ENCODE measurements around the gene RSL24D1. TPM values are rescaled to one million over a fixed set of nuclear protein-coding genes. Genes with fewer than 3 reads are reported as not detected.
"Not testable (repeated sequence)": the region's sequence is repeated elsewhere in the genome, so short reads cannot be mapped to it uniquely, and the experiment has no call there.

RSL24D1 gene
- total RNA-seq, 1 experiment from 2014 or later: 152 TPM

GRCh38 chr15:55221090-55222011 is 24.6 kb upstream of the RSL24D1 start:
- in situ Hi-C loops (cut with HindIII; ENCODE audit: low sequenced_read_pairs): no loop called here
- no peak for DNase-seq (ENCODE audit: low spot score)

GRCh38 chr15:55220606-55221005 is 23.9 kb upstream of the RSL24D1 start:
- no peak for DNase-seq (ENCODE audit: low spot score)
- in situ Hi-C loops (cut with HindIII; ENCODE audit: low sequenced_read_pairs): no loop called here

GRCh38 chr15:55218056-55218455 is 21.3 kb upstream of the RSL24D1 start:
- in situ Hi-C loops (cut with HindIII; ENCODE audit: low sequenced_read_pairs): no loop called here
- DNase-seq (ENCODE audit: low spot score): no peak

GRCh38 chr15:55204464-55204863 is 7.7 kb upstream of the RSL24D1 start:
- in situ Hi-C loops (cut with HindIII; ENCODE audit: low sequenced_read_pairs): no loop called here
- DNase-seq (ENCODE audit: low spot score): no peak

- DNase-seq (ENCODE audit: low spot score): no peak
- in situ Hi-C loops (cut with HindIII; ENCODE audit: low sequenced_read_pairs): no loop called here
Observed at GRCh38 chr15:55202206-55202605, 5.5 kb upstream of the RSL24D1 start.

- in situ Hi-C loops (cut with HindIII; ENCODE audit: low sequenced_read_pairs): no loop called here
- DNase-seq (ENCODE audit: low spot score): no peak
Observed at GRCh38 chr15:55198706-55199105, 2.0 kb upstream of the RSL24D1 start.

GRCh38 chr15:55197719-55198118 is 978 bp upstream of the RSL24D1 start:
- DNase-seq (ENCODE audit: low spot score): no peak

GRCh38 chr15:55197362-55197705 is 593 bp upstream of the RSL24D1 start:
- in situ Hi-C loops (cut with HindIII; ENCODE audit: low sequenced_read_pairs): no loop called here
- DNase-seq (ENCODE audit: low spot score): peak; percentile 52

More at GRCh38 chr15:55197719-55198118, 978 bp upstream of the RSL24D1 start:
- in situ Hi-C loops (cut with HindIII; ENCODE audit: low sequenced_read_pairs): no loop called here

GRCh38 chr15:55195996-55196395 is 745 bp downstream of the RSL24D1 start:
- no peak for DNase-seq (ENCODE audit: low spot score)
- in situ Hi-C loops (cut with HindIII; ENCODE audit: low sequenced_read_pairs): no loop called here

- in situ Hi-C loops (cut with HindIII; ENCODE audit: low sequenced_read_pairs): no loop called here
- DNase-seq (ENCODE audit: low spot score): no peak
Observed at GRCh38 chr15:55194256-55194655, 2.5 kb downstream of the RSL24D1 start.

GRCh38 chr15:55186331-55186730 is 10.4 kb downstream of the RSL24D1 start:
- in situ Hi-C loops (cut with HindIII; ENCODE audit: low sequenced_read_pairs): no loop called here
- peak; percentile 36 for DNase-seq (ENCODE audit: low spot score)

- in situ Hi-C loops (cut with HindIII; ENCODE audit: low sequenced_read_pairs): no loop called here
- no peak for DNase-seq (ENCODE audit: low spot score)
Observed at GRCh38 chr15:55183679-55184078, 13.1 kb downstream of the RSL24D1 start.

- in situ Hi-C loops (cut with HindIII; ENCODE audit: low sequenced_read_pairs): no loop called here
- DNase-seq (ENCODE audit: low spot score): no peak
Observed at GRCh38 chr15:55179141-55179540, 17.6 kb downstream of the RSL24D1 start.

GRCh38 chr15:55170361-55170760 is 26.4 kb downstream of the RSL24D1 start:
- in situ Hi-C loops (cut with HindIII; ENCODE audit: low sequenced_read_pairs): no loop called here
- DNase-seq (ENCODE audit: low spot score): no peak

GRCh38 chr15:55168350-55168974 is 28.3 kb downstream of the RSL24D1 start:
- in situ Hi-C loops (cut with HindIII; ENCODE audit: low sequenced_read_pairs): no loop called here
- DNase-seq (ENCODE audit: low spot score): peak; percentile 86

- in situ Hi-C loops (cut with HindIII; ENCODE audit: low sequenced_read_pairs): no loop called here
Observed at GRCh38 chr15:55164284-55164683, 32.5 kb downstream of the RSL24D1 start.

GRCh38 chr15:55151631-55152030 is 45.1 kb downstream of the RSL24D1 start:
- DNase-seq (ENCODE audit: low spot score): no peak
- in situ Hi-C loops (cut with HindIII; ENCODE audit: low sequenced_read_pairs): no loop called here

More at GRCh38 chr15:55164284-55164683, 32.5 kb downstream of the RSL24D1 start:
- no peak for DNase-seq (ENCODE audit: low spot score)

- in situ Hi-C loops (cut with HindIII; ENCODE audit: low sequenced_read_pairs); DNase-seq (ENCODE audit: low spot score): not testable (repeated sequence)
Observed at GRCh38 chr15:55143132-55143531, 53.6 kb downstream of the RSL24D1 start.

- in situ Hi-C loops (cut with HindIII; ENCODE audit: low sequenced_read_pairs): no loop called here
- DNase-seq (ENCODE audit: low spot score): no peak
Observed at GRCh38 chr15:55133972-55134371, 62.8 kb downstream of the RSL24D1 start.

GRCh38 chr15:55132672-55133071 is 64.1 kb downstream of the RSL24D1 start:
- DNase-seq (ENCODE audit: low spot score): no peak
- in situ Hi-C loops (cut with HindIII; ENCODE audit: low sequenced_read_pairs): no loop called here

Data from G401 (cell line).